ENCODE data around the gene WDR18.

Gene WDR18

GRCh38 chr19:1008268-1009040 lies 24.3 kb downstream of the WDR18 start:
- in situ Hi-C loops (cut with MboI; ENCODE audit: low pct_unique_long_range_greater_than_20kb, low sequenced_read_pairs, unreplicated experiment), result no loop called here
- no peak for TF ChIP-seq CTCF (IDR thresholded peaks at IDR 0.05; ENCODE audit: extremely low read depth, insufficient read depth, missing control alignments)
- no peak for DNase-seq (ENCODE audit: low spot score)

GRCh38 chr19:1009041-1009980 lies 25.2 kb downstream of the WDR18 start:
- TF ChIP-seq CTCF (IDR thresholded peaks at IDR 0.05; ENCODE audit: extremely low read depth, insufficient read depth, missing control alignments), result no peak
- DNase-seq (ENCODE audit: low spot score), result no peak
- in situ Hi-C loops (cut with MboI; ENCODE audit: low pct_unique_long_range_greater_than_20kb, low sequenced_read_pairs, unreplicated experiment), result no loop called here

GRCh38 chr19:1009981-1010538 lies 25.9 kb downstream of the WDR18 start:
- no peak for TF ChIP-seq CTCF (IDR thresholded peaks at IDR 0.05; ENCODE audit: extremely low read depth, insufficient read depth, missing control alignments)
- in situ Hi-C loops (cut with MboI; ENCODE audit: low pct_unique_long_range_greater_than_20kb, low sequenced_read_pairs, unreplicated experiment), result no loop called here
- no peak for DNase-seq (ENCODE audit: low spot score)

GRCh38 chr19:1010586-1011510 lies 26.7 kb downstream of the WDR18 start:
- no peak for TF ChIP-seq CTCF (IDR thresholded peaks at IDR 0.05; ENCODE audit: extremely low read depth, insufficient read depth, missing control alignments)
- in situ Hi-C loops (cut with MboI; ENCODE audit: low pct_unique_long_range_greater_than_20kb, low sequenced_read_pairs, unreplicated experiment), result no loop called here

GRCh38 chr19:1011831-1012333 lies 27.7 kb downstream of the WDR18 start:
- in situ Hi-C loops (cut with MboI; ENCODE audit: low pct_unique_long_range_greater_than_20kb, low sequenced_read_pairs, unreplicated experiment), result no loop called here
- no peak for DNase-seq (ENCODE audit: low spot score)
- no peak for TF ChIP-seq CTCF (IDR thresholded peaks at IDR 0.05; ENCODE audit: extremely low read depth, insufficient read depth, missing control alignments)

More at GRCh38 chr19:1010586-1011510, 26.7 kb downstream of the WDR18 start:
- DNase-seq (ENCODE audit: low spot score), result no peak

Measured in GM13977 (cell line).